HepG2 (cell line): ENCODE data around the gene NSMCE4A. TPM values are rescaled to one million over a fixed set of nuclear protein-coding genes. Genes with fewer than 3 reads are reported as not detected.
A peak's percentile ranks its signal among the peaks of the same experiment; 100 is the strongest.

Experiments used
- ATF3 ChIP-seq: sonication (generic); formaldehyde crosslinking; IDR thresholded peaks from 2 replicates; pipeline ENCODE4 v1.4.0; 2020; ENCODE audit warnings: missing genetic modification reagents
- ETV5 ChIP-seq: IDR thresholded peaks from 2 replicates; pipeline ENCODE4 v1.6.1; 2018; ENCODE audit warnings: missing biosample characterization, missing genetic modification reagents, inconsistent platforms, borderline replicate concordance
- ETV6 ChIP-seq: sonication (generic); formaldehyde crosslinking; conservative IDR thresholded peaks from 2 replicates; pipeline ENCODE4 v1.4.0; 2020; ENCODE audit warnings: missing genetic modification reagents
- FOSL1 ChIP-seq: sonication (generic); formaldehyde crosslinking; IDR thresholded peaks from 2 replicates; pipeline ENCODE4 v1.9.0; 2021; ENCODE audit warnings: missing genetic modification reagents, borderline replicate concordance
- GATAD2A ChIP-seq: IDR thresholded peaks from 2 replicates; pipeline ENCODE4 v1.6.1; 2016
- HNRNPUL1 ChIP-seq: fragments of 200-400 bp; formaldehyde crosslinking; IDR thresholded peaks from 2 replicates; pipeline ENCODE4 v1.6.1; 2017; ENCODE audit warnings: low read depth, mild to moderate bottlenecking, low read length, moderate library complexity
- IRF2 ChIP-seq: IDR thresholded peaks from 2 replicates; pipeline ENCODE4 v1.6.1; 2018; ENCODE audit warnings: missing genetic modification reagents, missing compliant biosample characterization
- IRX3 ChIP-seq: sonication (generic); formaldehyde crosslinking; IDR thresholded peaks from 2 replicates; pipeline ENCODE4 v1.8.1; 2023; ENCODE audit warnings: mild to moderate bottlenecking, low read depth, missing genetic modification reagents, borderline replicate concordance
- MED1 ChIP-seq: sonication (generic); formaldehyde crosslinking; IDR thresholded peaks from 2 replicates; pipeline ENCODE4 v1.4.0; 2020; ENCODE audit warnings: missing genetic modification reagents
- MIER2 ChIP-seq: IDR thresholded peaks from 2 replicates; pipeline ENCODE4 v1.6.1; 2016; ENCODE audit warnings: missing biosample characterization, missing genetic modification reagents
- MYC ChIP-seq: sonication (generic); formaldehyde crosslinking; IDR thresholded peaks from 2 replicates; pipeline ENCODE4 v1.9.0; 2021; ENCODE audit warnings: missing genetic modification reagents, borderline replicate concordance
- REL ChIP-seq: sonication (generic); formaldehyde crosslinking; conservative IDR thresholded peaks from 2 replicates; pipeline ENCODE4 v1.8.0; 2022; ENCODE audit warnings: mild to moderate bottlenecking, missing genetic modification reagents, moderate library complexity
- SMC3 ChIP-seq: IDR thresholded peaks from 2 replicates; pipeline ENCODE4 v1.6.1; 2011; ENCODE audit warnings: low read length, improper control_type of control experiment
- SRF ChIP-seq: IDR thresholded peaks from 2 replicates; pipeline ENCODE4 v1.6.1; 2011; ENCODE audit warnings: mild to moderate bottlenecking, low read depth, low read length, moderate library complexity
- SRSF4 ChIP-seq: fragments of 200-400 bp; formaldehyde crosslinking; IDR thresholded peaks from one replicate; pipeline ENCODE4 v1.6.1; 2018; ENCODE audit warnings: mild to moderate bottlenecking, low read depth, low read length, moderate library complexity; ENCODE audit not compliant: poor library complexity, severe bottlenecking
- ZBED4 ChIP-seq: sonication (generic); formaldehyde crosslinking; IDR thresholded peaks from 2 replicates; pipeline ENCODE4 v1.4.0; 2020; ENCODE audit warnings: missing genetic modification reagents, borderline replicate concordance
- ZBTB38 ChIP-seq: sonication (generic); formaldehyde crosslinking; IDR thresholded peaks from 2 replicates; pipeline ENCODE4 v1.5.1; 2020; ENCODE audit warnings: mild to moderate bottlenecking, missing genetic modification reagents
- ZNF12 ChIP-seq: sonication (generic); formaldehyde crosslinking; IDR thresholded peaks from 2 replicates; pipeline ENCODE4 v1.5.0; 2020; ENCODE audit warnings: missing genetic modification reagents
- ZNF282 ChIP-seq: fragments of 450-650 bp; IDR thresholded peaks from 2 replicates; pipeline ENCODE4 v1.6.1; 2018; ENCODE audit not compliant: partially characterized antibody
- ZNF547 ChIP-seq: sonication (generic); formaldehyde crosslinking; IDR thresholded peaks from 2 replicates; pipeline ENCODE4 v1.5.1; 2020; ENCODE audit warnings: mild to moderate bottlenecking, missing genetic modification reagents
- ZNF589 ChIP-seq: sonication (generic); formaldehyde crosslinking; conservative IDR thresholded peaks from 2 replicates; pipeline ENCODE4 v1.8.0; 2022; ENCODE audit warnings: mild to moderate bottlenecking, moderate library complexity, missing genetic modification reagents
- ZNF710 ChIP-seq: sonication (generic); formaldehyde crosslinking; IDR thresholded peaks from 2 replicates; pipeline ENCODE4 v1.5.0; 2020; ENCODE audit warnings: mild to moderate bottlenecking, missing genetic modification reagents, borderline replicate concordance
- ZNF800 ChIP-seq: sonication (generic); formaldehyde crosslinking; IDR thresholded peaks from 2 replicates; pipeline ENCODE4 v1.4.0; 2020; ENCODE audit warnings: missing genetic modification reagents
- polyA plus RNA-seq, 8 experiments: library from polyadenylated mRNA; depleted of rRNA in 3 of 8; stranded (reverse) in 7 of 8; unstranded in 1 of 8; fragments of >200 nt; fragmentation: Illumina TruSeq in 4 of 8; extraction: Trizol in 4 of 8; gene quantifications; 2 replicates each; pipeline versions ENCODE4 v1.2.1 to v1.2.3, GENCODE V29; 2011 to 2016; ENCODE audit warnings: low read depth in 4 of 8, missing spikeins in 1 of 8, mixed read lengths in 1 of 8; ENCODE audit not compliant: insufficient read depth in 1 of 8
- total RNA-seq, 5 experiments: library from RNA; depleted of rRNA; stranded (reverse); fragments of >200 nt; fragmentation: Illumina TruSeq; extraction: Trizol; gene quantifications; 2 replicates each; pipeline ENCODE4 v1.2.3, GENCODE V29; 2016; ENCODE audit warnings: low read depth in 1 of 5

The NSMCE4A gene
- total and polyA plus RNA-seq, 2 of the 13 experiments (the other 11 are each of a cell fraction or from before 2014, with no cell fraction given) = 61.1 to 91.6 TPM

- TF ChIP-seq ZNF710 = no peak
- TF ChIP-seq MIER2 (CRISPR knock-in tag) = no peak
- peak; percentile 50; the same call in 1 of the 2 replicates for TF ChIP-seq ZNF589
- no peak for TF ChIP-seq ZNF282
- TF ChIP-seq IRX3 (CRISPR knock-in tag) = peak; percentile 71
- TF ChIP-seq ZBED4 = peak; percentile 58; the same call in 1 of the 2 replicates
- no peak for TF ChIP-seq FOSL1
- peak; percentile 69; the same call in 1 of the 2 replicates for TF ChIP-seq ZNF547
- no peak for TF ChIP-seq SRSF4
- peak; percentile 29; the same call in 1 of the 2 replicates for TF ChIP-seq ETV6
- no peak for TF ChIP-seq GATAD2A (CRISPR knock-in tag)
- peak; percentile 42; the same call in 1 of the 2 replicates for TF ChIP-seq IRF2 (CRISPR knock-in tag)
- 0 out of 2 replicates have a peak, but pooled peaks have one; percentile 5 for TF ChIP-seq ZNF12 (CRISPR knock-in tag)
- TF ChIP-seq SMC3 = no peak
- no peak; the same call in 1 of the 2 replicates for TF ChIP-seq ATF3 (CRISPR knock-in tag)
- peak; percentile 67; the same call in 1 of the 2 replicates for TF ChIP-seq MYC
- peak; percentile 44; the same call in 1 of the 2 replicates for TF ChIP-seq ZBTB38 (CRISPR knock-in tag)
- no peak for TF ChIP-seq ZNF800
- TF ChIP-seq MED1 (CRISPR knock-in tag) = peak; percentile 32
- TF ChIP-seq HNRNPUL1 = no peak
- TF ChIP-seq SRF = no peak
- TF ChIP-seq ETV5 (CRISPR knock-in tag) = peak; percentile 59; the same call in 1 of the 2 replicates
- peak; percentile 89 for TF ChIP-seq REL (CRISPR knock-in tag)
Observed at GRCh38 chr10:121927841-121928527, 47.0 kb downstream of the NSMCE4A start, which contains the start of gene ATE1 (continued).
